GM18858 (cell line): ENCODE data around the gene PKN1.
"Not testable (repeated sequence)": the region's sequence is repeated elsewhere in the genome, so short reads cannot be mapped to it uniquely, and the experiment has no call there.

Experiments
- ATAC-seq: cut with Tn5 transposase; IDR thresholded peaks from one replicate; pipeline ENCODE4 v1.9.1; 2021; ENCODE audit not compliant: unreplicated experiment

Gene PKN1

DNA sequence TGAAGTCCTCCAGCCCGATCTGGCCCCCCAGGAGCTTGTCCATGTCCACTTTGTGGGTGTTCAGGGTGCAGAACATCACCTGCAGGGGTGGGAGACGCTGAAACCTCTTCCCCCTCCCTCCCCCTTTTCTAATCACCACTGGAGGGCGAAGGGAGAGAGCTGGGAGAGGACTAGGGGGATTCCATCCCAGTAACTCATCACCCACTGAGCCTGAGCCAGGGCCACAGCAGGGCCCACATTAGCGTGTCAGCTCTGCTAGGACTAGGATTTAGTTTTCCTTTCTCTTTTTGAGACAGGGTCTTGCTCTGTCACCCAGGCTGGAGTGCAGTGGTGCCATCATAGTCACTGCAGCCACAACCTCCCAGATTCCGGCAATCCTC is 47.6 kb downstream of the PKN1 start:
- no peak for ATAC-seq

DNA sequence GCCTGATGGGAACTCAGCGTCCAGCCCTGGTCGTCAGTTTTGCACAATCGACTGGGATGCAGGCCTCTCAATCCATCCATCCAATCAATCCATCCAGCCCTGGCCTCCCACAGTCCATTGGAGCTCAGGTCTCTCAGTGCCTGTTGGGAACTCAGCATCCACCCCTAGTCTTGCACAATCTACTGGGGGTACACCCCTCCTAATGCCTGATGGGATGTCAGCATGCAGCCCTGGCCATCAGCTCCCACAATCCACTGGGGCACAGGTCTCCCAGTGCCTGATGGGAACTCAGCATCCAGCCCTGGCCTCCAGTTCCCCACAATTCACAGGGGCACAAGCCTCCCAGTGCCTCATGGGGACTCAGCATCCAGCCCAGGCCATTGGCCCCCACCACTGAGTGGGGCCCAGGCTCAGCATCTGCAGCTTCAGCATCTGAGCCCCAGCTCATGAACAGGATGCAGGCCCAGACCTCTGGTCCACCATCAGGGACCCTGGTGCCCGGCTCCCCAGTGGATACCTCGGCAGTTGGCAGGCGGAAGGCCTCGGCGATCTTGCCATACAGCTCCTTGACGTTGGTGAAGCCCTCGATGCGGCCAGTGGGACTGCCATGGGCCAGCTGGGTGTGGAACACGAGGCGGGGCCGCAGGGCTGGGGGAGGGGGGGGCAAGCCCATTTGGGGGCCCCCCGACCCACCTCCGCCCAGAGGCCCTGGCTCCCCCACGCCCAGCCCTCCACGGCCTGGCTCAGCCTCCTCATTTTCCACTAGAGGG is 49.3 kb downstream of the PKN1 start:
- ATAC-seq: no peak

DNA sequence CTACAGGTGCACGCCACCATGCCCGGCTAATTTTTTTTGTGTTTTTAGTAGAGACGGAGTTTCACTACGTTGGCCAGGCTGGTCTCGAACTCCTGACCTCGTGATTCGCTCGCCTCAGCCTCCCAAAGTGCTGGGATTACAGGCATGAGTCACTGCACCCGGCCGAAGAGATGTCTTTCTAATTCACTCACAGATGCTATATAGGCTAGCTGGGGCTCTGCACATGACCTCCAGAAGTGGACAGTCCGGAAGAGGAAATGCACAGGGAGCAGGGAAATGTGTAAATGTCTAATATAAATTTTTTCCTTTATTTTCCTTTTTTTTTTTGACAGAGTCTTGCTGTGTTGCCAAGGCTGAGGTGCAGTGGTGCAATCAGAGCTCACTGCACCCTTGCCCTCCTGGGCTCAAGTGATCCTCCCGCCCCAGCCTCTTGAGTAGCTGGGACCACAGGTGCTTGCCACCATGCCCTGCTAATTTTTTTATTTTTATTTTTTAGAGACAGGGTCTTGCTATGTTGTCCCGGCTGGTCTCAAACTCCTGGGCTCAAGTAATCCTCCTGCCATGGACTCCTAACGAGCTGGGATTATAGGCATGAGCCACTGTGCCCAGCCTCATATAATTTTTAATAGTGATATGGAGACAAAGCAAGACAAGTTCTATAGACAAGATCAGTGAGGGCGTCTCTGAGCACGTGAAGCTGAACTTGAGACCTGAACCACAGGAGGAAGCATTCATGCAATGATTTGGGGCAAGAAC is 54.4 kb downstream of the PKN1 start:
- ATAC-seq: no peak

DNA sequence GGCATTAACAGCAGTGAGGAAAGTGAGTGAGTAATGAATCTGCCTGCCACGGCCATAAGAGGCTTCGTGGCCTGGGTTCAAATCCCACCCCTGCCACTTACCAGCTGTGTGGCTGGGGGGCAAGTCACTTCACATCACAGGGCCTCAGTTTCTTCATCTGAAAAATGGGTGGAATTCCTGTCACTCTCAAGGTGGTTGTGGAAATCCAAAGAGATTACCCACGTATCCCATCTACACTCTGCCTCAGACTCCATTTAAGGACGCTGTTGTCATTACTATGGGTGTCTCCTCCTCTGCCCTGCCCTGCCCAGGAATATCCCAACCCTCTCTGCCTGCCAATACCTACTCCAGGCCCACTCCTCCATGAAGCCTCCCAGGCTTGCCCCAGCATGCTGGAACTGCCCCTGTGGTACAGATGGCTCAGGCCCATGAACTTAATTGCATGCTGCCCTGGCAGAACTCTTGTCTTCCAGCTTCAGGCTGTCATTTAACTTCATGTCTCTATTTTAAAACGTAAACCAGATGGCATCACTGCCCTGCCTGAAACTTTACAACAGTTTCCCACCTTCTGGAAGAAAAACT is 59.7 kb downstream of the PKN1 start:
- ATAC-seq: no peak

DNA sequence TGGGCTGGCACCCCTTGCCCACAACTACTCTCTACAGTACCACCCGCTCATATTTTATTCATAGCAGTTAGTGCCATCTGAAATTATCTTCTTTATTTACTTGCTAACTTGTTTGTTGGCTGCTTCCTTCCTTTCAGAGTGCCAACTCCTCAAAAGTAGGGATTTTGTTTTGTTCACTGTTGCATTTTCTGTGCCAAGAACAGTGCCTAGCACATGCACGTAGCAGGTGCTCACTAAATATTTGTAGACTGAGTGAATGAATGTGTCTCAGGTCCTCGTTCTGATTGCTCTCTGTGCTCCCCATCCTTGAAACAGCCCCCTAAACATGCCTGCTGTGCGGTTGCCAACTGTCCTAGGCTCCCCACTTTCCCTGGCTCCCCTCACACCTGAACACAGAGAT is 61.3 kb downstream of the PKN1 start:
- no peak for ATAC-seq

DNA sequence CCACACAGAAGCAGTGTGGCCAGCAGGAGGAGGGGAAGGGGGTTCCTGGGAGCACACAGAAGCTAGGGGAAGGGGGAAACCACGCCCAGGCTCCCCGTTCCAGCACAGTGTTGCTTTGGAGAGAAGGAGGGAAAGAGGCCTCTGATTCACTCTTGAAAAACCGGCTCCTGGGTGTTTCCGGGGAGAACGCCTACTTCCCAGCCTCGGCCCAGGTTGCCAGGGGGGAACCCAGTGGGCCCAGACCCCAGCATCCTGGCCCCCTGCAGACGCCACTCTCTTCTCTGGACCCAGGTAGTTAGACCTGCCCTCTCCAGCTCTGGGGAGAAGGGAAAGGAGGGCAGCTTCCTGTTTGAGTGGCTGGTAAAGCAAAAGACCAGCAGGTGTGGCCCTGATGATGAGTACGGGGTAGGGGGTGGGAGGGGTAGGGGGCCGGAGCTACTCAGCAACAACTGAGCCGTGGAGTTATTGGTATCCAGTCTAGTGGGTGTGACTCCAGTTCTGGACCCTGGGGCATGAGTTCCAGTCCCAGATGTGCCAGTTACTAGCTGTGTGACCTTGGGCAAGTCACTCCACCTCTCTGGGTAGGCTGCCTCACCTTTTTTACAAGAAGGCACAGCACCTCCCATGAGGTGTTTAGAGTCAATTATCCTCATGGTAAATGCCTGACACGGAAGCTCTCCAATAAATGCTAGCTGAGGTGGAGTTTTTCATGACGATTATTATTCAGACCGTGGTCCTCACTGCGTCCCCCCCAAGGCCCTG is 62.0 kb downstream of the PKN1 start:
- ATAC-seq: no peak

DNA sequence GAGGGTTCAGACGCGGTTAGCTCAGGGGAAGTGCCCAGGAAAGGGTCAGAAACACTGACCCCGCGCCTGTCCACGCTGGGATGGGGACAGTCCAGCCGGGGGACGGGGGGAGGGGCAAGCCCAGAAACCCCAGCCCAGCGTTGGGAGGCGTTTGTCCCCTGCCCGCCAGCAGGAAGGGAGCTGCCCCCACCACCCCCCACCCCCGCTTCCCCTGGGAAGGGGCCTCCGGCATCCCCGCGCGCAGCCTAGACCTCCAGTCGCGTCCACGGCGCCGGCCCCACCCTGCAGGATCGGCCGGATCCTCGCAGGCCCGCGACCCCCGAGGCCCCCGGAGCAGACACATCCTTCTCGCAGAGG is 62.5 kb downstream of the PKN1 start:
- no peak for ATAC-seq

DNA sequence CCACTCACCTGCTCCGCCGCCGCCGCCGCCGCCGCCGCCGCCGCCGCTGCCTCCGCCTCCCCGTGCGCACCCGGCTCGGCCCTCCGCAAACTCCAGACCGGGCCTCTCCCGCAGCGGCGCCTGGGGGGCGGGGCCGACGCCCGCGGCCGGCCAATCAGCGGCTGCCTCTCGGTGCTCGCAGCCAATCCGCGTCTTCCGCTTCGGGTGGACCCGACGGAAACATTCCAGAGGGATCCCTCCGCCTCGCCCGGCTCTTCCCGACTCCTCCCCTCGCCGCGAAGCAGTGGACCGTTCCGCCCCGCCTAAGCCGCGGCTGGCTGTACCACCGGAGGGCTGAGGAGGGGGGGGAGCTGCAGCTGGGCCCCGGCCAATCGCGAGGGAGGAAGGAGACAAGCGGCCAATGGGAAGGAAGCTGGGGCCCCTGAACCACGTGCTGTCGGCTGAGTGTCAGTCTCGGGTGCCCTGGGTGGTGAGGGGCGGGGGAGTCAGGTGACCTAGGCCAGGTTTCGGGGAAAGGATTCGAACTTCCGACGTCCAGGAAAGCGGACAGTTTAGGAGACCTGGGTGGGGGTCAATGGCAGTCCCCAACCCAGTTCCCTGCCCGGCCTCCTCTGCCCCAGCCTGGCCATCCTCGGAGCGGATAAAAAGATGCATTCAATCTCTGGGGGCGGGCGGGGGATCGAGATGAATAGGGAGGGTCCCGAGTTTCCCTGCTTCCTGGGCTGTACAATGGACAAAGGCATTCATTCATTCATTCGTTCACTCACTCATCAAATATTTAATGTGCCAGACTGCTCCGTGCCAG is 63.1 kb downstream of the PKN1 start, which contains the start of gene GIPC1:
TSS of gene GIPC1 (minus strand) at position 99 of the 805 bp plus-strand sequence. CDS start 13,151 bp downstream, outside the sequence.
- no peak for ATAC-seq

DNA sequence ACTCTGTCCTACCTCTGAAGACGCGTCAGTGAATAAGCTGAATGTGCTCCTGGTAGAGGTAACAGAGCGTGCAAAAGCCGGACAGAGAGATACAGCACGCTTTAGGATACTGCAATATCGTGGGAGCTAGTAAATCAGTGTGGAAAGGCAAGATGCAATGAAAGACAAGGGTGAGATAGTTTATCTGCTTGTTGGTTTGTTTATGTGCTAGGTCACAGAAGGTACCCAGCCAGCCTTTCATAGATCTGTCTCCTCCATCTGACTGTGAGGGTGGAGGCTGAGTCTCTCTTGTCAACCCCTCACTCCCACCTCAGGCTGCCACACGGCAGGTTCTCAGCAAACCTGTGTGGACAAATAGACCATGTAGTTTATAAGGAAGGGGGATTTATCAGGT is 63.7 kb downstream of the PKN1 start:
- no peak for ATAC-seq

DNA sequence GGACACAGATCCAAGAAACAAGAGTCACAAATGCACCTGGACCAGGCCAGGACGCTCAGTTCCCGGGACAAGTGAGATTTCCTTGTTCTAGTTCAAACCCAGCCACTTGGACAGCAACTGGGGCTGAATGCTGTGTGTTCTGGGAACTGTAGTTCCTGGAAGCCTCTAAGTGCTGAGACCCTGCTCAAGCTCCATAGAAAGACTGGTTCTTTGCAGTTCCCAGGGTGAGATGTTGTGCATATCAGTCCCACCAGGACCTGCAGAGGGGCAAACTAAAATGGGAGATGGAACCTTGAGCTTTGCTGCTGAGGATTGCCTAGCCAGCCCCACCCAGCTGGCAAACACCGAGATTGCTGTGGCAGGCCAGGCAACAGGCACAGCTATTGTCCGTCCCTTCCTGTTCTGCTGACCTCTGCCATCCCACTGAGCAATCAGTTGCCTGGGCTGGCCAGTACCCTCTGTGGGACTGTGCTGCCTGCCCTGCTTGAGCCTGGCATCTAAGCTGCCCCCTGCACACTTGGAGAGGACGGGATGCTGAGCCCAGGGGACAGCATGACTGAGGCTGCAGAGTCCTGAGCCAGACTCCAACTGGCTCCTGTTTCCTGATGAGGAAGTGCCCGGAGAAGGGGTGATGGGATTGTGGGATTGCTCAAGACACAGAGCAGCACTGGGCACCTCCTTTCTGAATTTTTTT is 64.3 kb downstream of the PKN1 start:
- ATAC-seq: no peak

DNA sequence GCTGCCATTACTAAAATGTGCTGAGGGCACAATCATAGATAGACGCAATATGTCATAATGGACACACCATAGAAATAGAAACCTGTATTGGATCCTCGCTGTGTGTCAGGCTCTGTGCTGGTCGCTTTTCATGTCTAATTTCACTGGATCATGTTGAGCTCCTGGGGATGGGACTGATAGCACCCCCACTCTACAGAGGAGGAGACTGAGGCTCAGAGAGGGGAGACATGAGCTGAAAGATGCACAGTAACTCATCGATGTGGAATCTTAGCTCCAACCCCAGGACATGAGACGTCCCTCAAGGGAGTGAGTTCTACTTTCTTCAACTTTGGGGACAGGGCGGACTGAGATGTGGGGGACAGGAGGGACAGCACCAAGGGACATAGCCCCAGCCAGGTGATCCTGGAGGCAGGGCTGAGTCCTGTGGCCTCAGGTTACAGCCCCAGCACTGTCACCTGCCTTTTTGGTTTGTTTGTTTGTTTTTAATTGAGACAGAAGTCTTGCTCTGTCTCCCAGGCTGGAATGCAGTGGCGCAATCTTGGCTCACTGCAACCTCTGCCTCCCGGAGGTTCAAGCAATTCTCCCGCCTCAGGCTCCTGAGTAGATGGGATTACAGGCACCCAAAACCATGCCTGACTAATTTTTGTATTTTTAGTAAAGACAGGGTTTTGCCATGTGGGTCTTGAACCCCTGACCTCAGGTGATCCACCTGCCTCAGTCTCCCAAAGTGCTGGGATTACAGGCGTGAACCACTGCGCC is 69.4 kb downstream of the PKN1 start:
- ATAC-seq: no peak

DNA sequence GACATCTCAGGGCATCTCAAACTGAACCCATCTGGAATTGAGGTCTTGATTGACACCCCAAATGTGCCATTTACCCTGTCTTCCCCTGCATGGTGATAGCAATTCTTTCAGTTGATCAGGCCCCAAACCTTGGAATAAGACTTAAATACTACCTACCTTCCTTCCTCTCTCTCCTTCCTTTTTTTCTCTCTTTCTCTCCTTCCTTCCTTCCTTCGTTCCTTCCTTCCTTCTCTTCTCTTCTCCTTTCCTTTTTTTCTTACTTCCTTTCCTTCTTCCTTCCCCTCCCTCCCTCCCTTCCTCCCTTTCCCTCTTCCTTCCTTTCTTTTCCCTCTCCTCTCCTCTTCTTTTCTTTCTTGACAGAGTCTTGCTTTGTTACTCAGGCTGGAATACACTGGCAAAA is 70.2 kb downstream of the PKN1 start:
- no peak for ATAC-seq

DNA sequence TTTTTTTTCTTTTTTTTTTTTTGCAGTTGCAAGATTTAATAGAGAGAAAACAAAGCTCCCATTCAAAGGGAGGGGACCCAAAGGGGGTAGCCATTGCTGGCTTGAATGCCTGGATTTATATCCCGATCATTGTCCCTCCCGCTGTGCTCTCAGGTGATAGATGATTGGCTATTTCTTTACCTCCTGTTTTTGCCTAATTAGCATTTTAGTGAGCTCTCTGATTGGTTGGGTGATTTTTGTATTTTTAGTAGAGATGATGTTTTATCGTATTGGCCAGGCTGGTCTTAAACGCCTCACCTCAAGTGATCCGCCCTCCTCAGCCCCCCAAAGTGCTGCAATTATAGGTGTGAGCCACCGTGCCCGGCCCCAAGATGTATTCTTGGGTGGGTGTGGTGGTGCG is 71.5 kb downstream of the PKN1 start:
- ATAC-seq: not testable (repeated sequence)

DNA sequence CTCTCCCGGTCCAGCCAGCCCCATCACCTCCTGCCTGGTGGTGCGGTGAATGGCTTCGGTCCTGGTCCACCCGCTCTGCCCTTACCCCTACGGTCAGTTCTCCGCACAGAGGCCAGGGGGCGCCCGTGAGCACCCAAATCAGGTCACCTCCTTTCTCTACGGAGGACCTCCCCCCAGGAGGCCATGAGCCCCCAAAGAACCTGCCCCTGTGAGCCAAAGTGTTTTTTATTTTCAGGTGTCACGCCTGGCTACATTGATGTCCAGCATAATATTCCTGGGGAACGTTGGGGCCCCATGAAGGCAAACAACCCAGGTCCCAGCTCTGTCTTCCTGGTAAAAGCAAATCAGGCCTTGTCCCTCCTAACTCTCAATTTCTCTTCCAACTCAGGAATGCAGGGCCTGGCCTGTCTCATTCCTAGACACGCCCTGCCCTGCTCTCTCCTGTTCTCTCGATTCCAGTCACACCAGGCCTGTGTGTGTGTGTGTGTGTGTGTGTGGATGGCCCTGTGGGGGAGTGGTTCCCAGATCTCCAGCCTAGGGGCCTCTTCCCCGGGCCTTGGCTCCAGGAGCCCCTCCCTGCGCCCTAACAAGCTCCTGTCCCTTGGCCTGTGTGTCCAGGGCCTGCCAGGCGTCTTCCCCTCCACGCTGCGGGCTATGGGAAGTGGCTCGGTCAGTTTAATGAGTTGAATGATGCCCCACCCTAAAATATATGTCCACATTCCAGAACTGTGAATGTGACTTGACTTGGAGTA is 72.6 kb downstream of the PKN1 start:
- no peak for ATAC-seq

DNA sequence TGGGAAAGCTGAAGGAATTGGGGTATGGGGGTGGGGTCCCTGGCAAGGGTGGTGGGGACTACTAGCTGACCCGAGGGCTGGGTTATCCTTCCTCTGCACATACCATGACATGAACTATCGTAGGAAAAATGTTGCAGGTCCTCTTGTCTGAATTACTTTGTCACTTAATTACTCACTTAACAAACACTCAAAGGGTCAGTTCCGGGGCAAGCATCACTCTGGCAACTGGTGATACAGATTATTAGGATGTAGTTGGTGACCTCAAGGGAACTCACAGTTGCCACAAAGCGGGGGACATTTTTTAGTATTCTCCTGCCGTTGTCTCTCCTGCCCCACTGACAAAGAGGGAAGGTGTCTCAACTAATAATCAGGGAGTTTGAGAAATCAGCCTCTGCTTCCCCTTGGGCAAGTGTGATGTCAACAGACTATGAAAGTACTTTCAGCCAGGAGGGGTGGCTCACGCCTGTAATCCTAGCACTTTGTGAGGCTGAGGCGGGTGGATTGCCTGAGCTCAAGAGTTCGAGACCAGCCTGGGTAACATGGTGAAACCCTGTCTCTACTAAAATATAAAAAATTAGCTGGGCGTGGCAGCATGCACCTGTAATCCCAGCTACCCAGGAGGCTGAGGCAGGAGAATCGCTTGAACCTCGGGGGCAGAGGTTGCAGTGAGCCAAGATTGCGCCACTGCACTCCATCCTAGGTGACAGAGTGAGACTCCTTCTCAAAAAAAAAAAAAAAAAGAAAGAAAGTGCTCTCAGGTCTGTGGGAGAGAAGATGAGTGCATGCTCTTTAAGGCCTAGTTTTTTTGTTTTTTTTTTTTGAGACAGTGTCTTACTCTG is 74.8 kb downstream of the PKN1 start:
- no peak for ATAC-seq

DNA sequence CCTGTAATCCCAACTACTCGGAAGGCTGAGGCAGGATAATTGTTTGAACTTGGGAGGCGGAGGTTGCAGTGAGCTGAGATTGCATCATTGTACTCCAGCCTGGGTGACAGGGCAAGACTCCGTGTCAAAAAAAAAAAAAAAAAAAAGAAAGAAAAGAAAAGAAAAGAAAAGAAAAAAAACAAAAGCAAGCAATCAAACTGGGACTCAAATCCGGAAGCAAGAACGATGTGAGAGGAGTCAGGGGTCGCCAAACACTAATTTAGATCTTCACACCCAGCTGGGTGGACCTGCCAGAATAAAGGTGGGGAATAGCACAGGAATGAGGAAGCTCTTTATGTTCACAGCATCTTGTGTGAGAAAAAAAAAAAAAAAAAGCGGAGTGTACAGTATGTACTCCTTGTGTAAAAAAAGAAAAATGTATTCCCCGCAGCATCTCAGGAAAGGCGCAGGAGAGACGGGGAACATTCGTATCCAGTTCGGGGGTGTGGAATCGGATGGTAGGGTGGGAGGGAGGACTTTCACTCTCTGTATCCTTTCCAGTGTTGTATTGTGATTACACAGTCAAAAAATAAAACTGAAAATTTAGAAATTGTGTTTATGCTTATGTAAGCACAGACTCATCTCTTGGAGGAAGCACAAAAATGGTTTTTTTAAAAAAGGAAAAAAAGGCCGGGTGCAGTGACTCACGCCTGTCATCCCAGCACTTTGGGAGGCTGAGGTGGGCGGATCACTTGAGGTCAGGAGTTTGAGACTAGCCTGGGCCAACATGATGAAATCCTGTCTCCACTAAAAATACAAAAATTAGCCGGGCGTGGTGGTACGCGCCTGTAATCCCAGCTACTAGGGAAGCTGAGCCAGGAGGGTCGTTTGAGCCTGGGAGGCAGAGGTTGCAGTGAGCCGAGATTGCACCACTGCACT is 77.5 kb downstream of the PKN1 start:
- no peak for ATAC-seq

DNA sequence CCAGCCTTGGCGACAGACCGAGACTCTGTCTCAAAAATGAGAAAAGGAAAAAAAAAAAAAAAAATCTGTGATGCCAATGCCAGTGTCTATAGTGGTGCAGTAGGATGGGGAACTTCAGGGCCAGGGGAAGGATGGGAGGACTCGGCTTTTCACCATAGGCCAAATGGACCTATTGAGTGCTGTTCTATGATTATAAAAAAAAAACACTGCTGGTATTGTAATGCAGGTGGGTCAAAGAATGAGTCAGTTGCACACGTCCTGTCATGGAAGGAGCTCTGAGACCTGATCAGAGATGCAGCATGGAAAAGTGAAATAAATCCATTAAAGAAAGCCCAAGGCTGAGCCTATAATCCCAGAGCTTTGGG is 78.1 kb downstream of the PKN1 start:
- no peak for ATAC-seq
